Activated CD4-positive, alpha-beta T cell treated with anti-CD3 and anti-CD28 coated beads for 36 hours (primary cell): ENCODE data around the gene CHCHD6. TPM values are rescaled to one million over a fixed set of nuclear protein-coding genes. Genes with fewer than 3 reads are reported as not detected.

Experiments used
- ATAC-seq: fragments of 200-7000 bp; cut with Tn5 transposase; one replicate; pipeline ENCODE4 v1.10.0; 2021; ENCODE audit warnings: mild to moderate bottlenecking, moderate library complexity
- CTCF ChIA-PET: fragments of 350-600 bp; sonication (Branson Sonifier 250); formaldehyde crosslinking; loops from one replicate; lab custom pipeline; 2021; ENCODE audit warnings: antibody characterized with exemption; lab: Charles Lee
- POLR2A ChIA-PET: fragments of 350-600 bp; sonication (Branson Sonifier 250); formaldehyde crosslinking; loops from one replicate; lab custom pipeline; 2021; ENCODE audit warnings: antibody characterized with exemption, inconsistent platforms; lab: Charles Lee
- DNase-seq: peaks from one replicate; pipeline ENCODE4 v3.0.0-alpha.2; 2020
- H3K27ac Mint-ChIP-seq: one replicate; pipeline ENCODE4 v1.8.0; 2021; ENCODE audit warnings: mixed read lengths
- H3K27me3 Mint-ChIP-seq: one replicate; pipeline ENCODE4 v1.8.0; 2021; ENCODE audit warnings: mixed read lengths
- H3K36me3 Mint-ChIP-seq: one replicate; pipeline ENCODE4 v1.8.0; 2021; ENCODE audit warnings: low read depth, mixed read lengths
- H3K4me1 Mint-ChIP-seq: one replicate; pipeline ENCODE4 v1.8.0; 2021; ENCODE audit warnings: mixed read lengths
- H3K4me3 Mint-ChIP-seq: one replicate; pipeline ENCODE4 v1.8.0; 2021; ENCODE audit warnings: mild to moderate bottlenecking, moderate library complexity, mixed read lengths
- H3K9me3 Mint-ChIP-seq: one replicate; pipeline ENCODE4 v1.8.0; 2021; ENCODE audit warnings: low read depth, mixed read lengths
- intact Hi-C, 2 experiments: fragments of 100-400 bp; cut with DNase I in 1 of 2; cut with micrococcal nuclease in 1 of 2; formaldehyde crosslinking; loops; one replicate each; pipeline versions ENCODE4 v1.14.2 to v1.15.1; 2022 to 2024; cut with DNase I, micrococcal nuclease
- total RNA-seq, 2 experiments: library from RNA; stranded (reverse); gene quantifications; one replicate each; pipeline ENCODE4 v1.2.3, GENCODE V29; 2021

Gene CHCHD6
- total RNA-seq, 2 experiments from 2014 or later: 17.1 to 17.7 TPM

GRCh38 chr3:126663750-126664149 is 40.3 kb upstream of the CHCHD6 start:
- ATAC-seq: no peak
- Mint-ChIP-seq H3K27ac (no peak overlapping the region), H3K4me1 (no peaks in the 10 kb centered on the region), H3K36me3 (no peaks in the 10 kb centered on the region), H3K27me3 (peaks cover 3% of the 10 kb centered on the region), H3K9me3 (no peaks in the 10 kb centered on the region), H3K4me3 (no peak overlapping the region)
- POLR2A ChIA-PET: no interaction called here
- CTCF ChIA-PET: interaction anchor here (0.8 kb wide), 1 partner anchor 15 kb away, joined by 4 read pairs; no protein-coding TSS in a partner anchor
- DNase-seq: no peak
- intact Hi-C loops: no loop called here

GRCh38 chr3:126664591-126665214 is 39.3 kb upstream of the CHCHD6 start:
- POLR2A ChIA-PET: no interaction called here
- no peak overlapping the region for H3K27ac Mint-ChIP-seq
- H3K27me3 Mint-ChIP-seq: peaks cover 3% of the 10 kb centered on the region
- CTCF ChIA-PET: interaction anchor here (0.8 kb wide), 1 partner anchor 14 kb away, joined by 4 read pairs; no protein-coding TSS in a partner anchor
- DNase-seq (no peak), ATAC-seq (no peak)
- no peaks in the 10 kb centered on the region for H3K9me3 Mint-ChIP-seq
- no peaks in the 10 kb centered on the region for H3K4me1 Mint-ChIP-seq
- intact Hi-C loops: no loop called here
- no peak overlapping the region for H3K4me3 Mint-ChIP-seq
- H3K36me3 Mint-ChIP-seq: no peaks in the 10 kb centered on the region

GRCh38 chr3:126665221-126665936 is 38.7 kb upstream of the CHCHD6 start:
- Mint-ChIP-seq H3K36me3 (no peaks in the 10 kb centered on the region), H3K27me3 (peaks cover 2% of the 10 kb centered on the region), H3K9me3 (no peaks in the 10 kb centered on the region), H3K27ac (no peak overlapping the region), H3K4me3 (no peak overlapping the region), H3K4me1 (no peaks in the 10 kb centered on the region)
- DNase-seq (no peak), ATAC-seq (no peak)
- intact Hi-C loops: no loop called here
- ChIA-PET POLR2A (no interaction called here), CTCF (no interaction called here)

GRCh38 chr3:126665959-126666657 is 37.9 kb upstream of the CHCHD6 start:
- Mint-ChIP-seq H3K4me1 (peaks cover under 1% of the 10 kb centered on the region), H3K27me3 (peaks cover 2% of the 10 kb centered on the region), H3K9me3 (peaks cover 4% of the 10 kb centered on the region), H3K27ac (no peak overlapping the region), H3K36me3 (no peaks in the 10 kb centered on the region), H3K4me3 (no peak overlapping the region)
- DNase-seq (no peak), ATAC-seq (no peak)
- intact Hi-C loops: no loop called here
- ChIA-PET CTCF (interaction anchor here (0.5 to 0.7 kb wide), 3 partner anchors 62 to 1226 kb away, joined by 3 to 4 read pairs (median 4); no protein-coding TSS in a partner anchor), POLR2A (no interaction called here)

GRCh38 chr3:126666658-126667528 is 37.1 kb upstream of the CHCHD6 start:
- CTCF ChIA-PET: interaction anchor here (0.5 to 1.1 kb wide), 5 partner anchors 12 to 1226 kb away, joined by 3 to 4 read pairs (median 4); no protein-coding TSS in a partner anchor
- H3K27ac Mint-ChIP-seq: no peak overlapping the region

GRCh38 chr3:126667631-126668449 is 36.2 kb upstream of the CHCHD6 start:
- H3K36me3 Mint-ChIP-seq: no peaks in the 10 kb centered on the region
- no peak overlapping the region for H3K4me3 Mint-ChIP-seq
- H3K27me3 Mint-ChIP-seq: no peaks in the 10 kb centered on the region
- no peak overlapping the region for H3K27ac Mint-ChIP-seq
- intact Hi-C loops: no loop called here
- POLR2A ChIA-PET: no interaction called here
- DNase-seq (no peak), ATAC-seq (no peak)
- peaks cover 5% of the 10 kb centered on the region for H3K9me3 Mint-ChIP-seq
- CTCF ChIA-PET: interaction anchor here (0.7 to 1.2 kb wide), 3 partner anchors 11 to 14 kb away, joined by 3 to 4 read pairs (median 4); no protein-coding TSS in a partner anchor
- H3K4me1 Mint-ChIP-seq: peaks cover 5% of the 10 kb centered on the region

More at GRCh38 chr3:126666658-126667528, 37.1 kb upstream of the CHCHD6 start:
- H3K27me3 Mint-ChIP-seq: peaks cover 1% of the 10 kb centered on the region
- no peak for DNase-seq
- intact Hi-C loops: no loop called here
- no peak overlapping the region for H3K4me3 Mint-ChIP-seq
- peaks cover 5% of the 10 kb centered on the region for H3K9me3 Mint-ChIP-seq
- no peaks in the 10 kb centered on the region for H3K36me3 Mint-ChIP-seq
- POLR2A ChIA-PET: no interaction called here
- ATAC-seq: no peak
- H3K4me1 Mint-ChIP-seq: peaks cover 5% of the 10 kb centered on the region

GRCh38 chr3:126668450-126669401 is 35.3 kb upstream of the CHCHD6 start:
- Mint-ChIP-seq H3K27me3 (no peaks in the 10 kb centered on the region), H3K9me3 (peaks cover 5% of the 10 kb centered on the region), H3K4me1 (peaks cover 5% of the 10 kb centered on the region), H3K36me3 (no peaks in the 10 kb centered on the region), H3K4me3 (no peak overlapping the region), H3K27ac (no peak overlapping the region)
- no peak for ATAC-seq
- ChIA-PET CTCF (interaction anchor here (1.2 kb wide), 1 partner anchor 15 kb away, joined by 4 read pairs; no protein-coding TSS in a partner anchor), POLR2A (no interaction called here)
- intact Hi-C loops: no loop called here
- DNase-seq: no peak

GRCh38 chr3:126671521-126671920 is 32.5 kb upstream of the CHCHD6 start:
- no peak overlapping the region for H3K27ac Mint-ChIP-seq
- H3K4me1 Mint-ChIP-seq: peaks cover 5% of the 10 kb centered on the region
- peaks cover 7% of the 10 kb centered on the region for H3K9me3 Mint-ChIP-seq
- POLR2A ChIA-PET: no interaction called here
- H3K36me3 Mint-ChIP-seq: no peaks in the 10 kb centered on the region
- CTCF ChIA-PET: interaction anchor here (1.1 kb wide), 1 partner anchor 8 kb away, joined by 4 read pairs; no protein-coding TSS in a partner anchor
- ATAC-seq (peak; percentile 98), DNase-seq (no peak)
- H3K27me3 Mint-ChIP-seq: peaks cover 3% of the 10 kb centered on the region
- intact Hi-C loops: loop anchor here in 1 of 2 experiments (1.0 kb wide), 1 partner anchor 814 kb away; no protein-coding TSS in a partner anchor
- no peak overlapping the region for H3K4me3 Mint-ChIP-seq

- Mint-ChIP-seq H3K9me3 (peaks cover 7% of the 10 kb centered on the region), H3K27ac (no peak overlapping the region), H3K36me3 (no peaks in the 10 kb centered on the region), H3K4me1 (peaks cover 5% of the 10 kb centered on the region), H3K4me3 (no peak overlapping the region), H3K27me3 (peaks cover 3% of the 10 kb centered on the region)
- CTCF ChIA-PET: no interaction called here
- POLR2A ChIA-PET: no interaction called here
- ATAC-seq (no peak), DNase-seq (no peak)
- intact Hi-C loops: no loop called here
Measured at GRCh38 chr3:126672340-126672739, 31.7 kb upstream of the CHCHD6 start.
